NCI-H1048 (cell line): Measurements from ENCODE around the gene NETO2.
"Not testable (repeated sequence)": the region's sequence is repeated elsewhere in the genome, so short reads cannot be mapped to it uniquely, and the experiment has no call there.

Experiments used
- DNase-seq: peaks from one replicate; lab custom pipeline; 2025; lab: John Stamatoyannopoulos, UW

The NETO2 gene

GRCh38 chr16:47134550-47134949, 9.2 kb downstream of the NETO2 start:
- DNase-seq = no peak

- no peak for DNase-seq
Measured at GRCh38 chr16:47132308-47132707, 11.4 kb downstream of the NETO2 start.

- DNase-seq = no peak
Measured at GRCh38 chr16:47129755-47130435, 13.8 kb downstream of the NETO2 start.

- DNase-seq = no peak
Measured at GRCh38 chr16:47127541-47127940, 16.2 kb downstream of the NETO2 start.

- no peak for DNase-seq
Measured at GRCh38 chr16:47125757-47126156, 18.0 kb downstream of the NETO2 start.

- no peak for DNase-seq
Measured at GRCh38 chr16:47113130-47113529, 30.6 kb downstream of the NETO2 start.

GRCh38 chr16:47110939-47111338, 32.8 kb downstream of the NETO2 start:
- no peak for DNase-seq

GRCh38 chr16:47109361-47109760, 34.4 kb downstream of the NETO2 start:
- DNase-seq = no peak

GRCh38 chr16:47102921-47103320, 40.8 kb downstream of the NETO2 start:
- not testable (repeated sequence) for DNase-seq

GRCh38 chr16:47097154-47097553, 46.6 kb downstream of the NETO2 start:
- DNase-seq = not testable (repeated sequence)

GRCh38 chr16:47096297-47096696, 47.4 kb downstream of the NETO2 start:
- no peak for DNase-seq

- no peak for DNase-seq
Measured at GRCh38 chr16:47084198-47084597, 59.5 kb downstream of the NETO2 start.

- no peak for DNase-seq
Measured at GRCh38 chr16:47082099-47082865, 61.5 kb downstream of the NETO2 start.

- DNase-seq = no peak
Measured at GRCh38 chr16:47081115-47081514, 62.6 kb downstream of the NETO2 start.

GRCh38 chr16:47079860-47080259, 63.9 kb downstream of the NETO2 start:
- no peak for DNase-seq

- DNase-seq = no peak
Measured at GRCh38 chr16:47073223-47074155, 70.3 kb downstream of the NETO2 start.

- DNase-seq = no peak
Measured at GRCh38 chr16:47072158-47072557, 71.6 kb downstream of the NETO2 start.

- DNase-seq = no peak
Measured at GRCh38 chr16:47069841-47070584, 73.7 kb downstream of the NETO2 start.

GRCh38 chr16:47069313-47069712, 74.4 kb downstream of the NETO2 start:
- DNase-seq = no peak

- no peak for DNase-seq
Measured at GRCh38 chr16:47067203-47067602, 76.5 kb downstream of the NETO2 start.

GRCh38 chr16:47065766-47066688, 77.7 kb downstream of the NETO2 start:
- DNase-seq = no peak
